Panc1 (cell line): ENCODE data around the gene CAPN8.

ENCODE experiments used
- POLR2AphosphoS5 ChIP-seq: IDR thresholded peaks from 2 replicates; pipeline ENCODE4 v1.6.1; 2012; ENCODE audit warnings: mild to moderate bottlenecking, low read depth, low read length, moderate library complexity
- TCF7L2 ChIP-seq: IDR thresholded peaks from 2 replicates; pipeline ENCODE4 v1.6.1; 2011; ENCODE audit warnings: mild to moderate bottlenecking, low read depth, low read length, inconsistent platforms
- TF ChIP-seq, protein P1 (sequence below): fragments of 450-650 bp; IDR thresholded peaks from 2 replicates; pipeline ENCODE4 v1.5.1; 2017; ENCODE audit warnings: mild to moderate bottlenecking

DNA sequence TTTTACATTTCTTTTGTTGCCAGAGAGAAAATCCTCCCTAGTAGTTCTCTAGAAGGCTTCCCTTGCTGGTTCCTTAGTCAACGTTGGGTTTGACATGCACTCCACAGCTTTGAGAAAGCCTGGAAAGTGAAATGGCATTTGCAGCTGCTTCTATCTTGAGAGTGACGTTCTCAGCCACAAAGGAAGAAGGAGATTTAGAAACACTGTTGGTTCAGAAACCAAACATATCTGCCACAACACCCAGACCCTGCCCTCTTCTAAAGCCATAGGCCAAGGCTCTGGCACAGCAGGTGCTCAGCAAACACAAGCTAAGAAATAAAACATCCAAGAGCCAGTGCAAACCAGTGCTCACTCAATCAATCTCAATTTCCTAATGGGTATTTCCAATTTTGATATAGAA lies 150.9 kb downstream of the CAPN8 start:
- TF ChIP-seq, protein P1, sequence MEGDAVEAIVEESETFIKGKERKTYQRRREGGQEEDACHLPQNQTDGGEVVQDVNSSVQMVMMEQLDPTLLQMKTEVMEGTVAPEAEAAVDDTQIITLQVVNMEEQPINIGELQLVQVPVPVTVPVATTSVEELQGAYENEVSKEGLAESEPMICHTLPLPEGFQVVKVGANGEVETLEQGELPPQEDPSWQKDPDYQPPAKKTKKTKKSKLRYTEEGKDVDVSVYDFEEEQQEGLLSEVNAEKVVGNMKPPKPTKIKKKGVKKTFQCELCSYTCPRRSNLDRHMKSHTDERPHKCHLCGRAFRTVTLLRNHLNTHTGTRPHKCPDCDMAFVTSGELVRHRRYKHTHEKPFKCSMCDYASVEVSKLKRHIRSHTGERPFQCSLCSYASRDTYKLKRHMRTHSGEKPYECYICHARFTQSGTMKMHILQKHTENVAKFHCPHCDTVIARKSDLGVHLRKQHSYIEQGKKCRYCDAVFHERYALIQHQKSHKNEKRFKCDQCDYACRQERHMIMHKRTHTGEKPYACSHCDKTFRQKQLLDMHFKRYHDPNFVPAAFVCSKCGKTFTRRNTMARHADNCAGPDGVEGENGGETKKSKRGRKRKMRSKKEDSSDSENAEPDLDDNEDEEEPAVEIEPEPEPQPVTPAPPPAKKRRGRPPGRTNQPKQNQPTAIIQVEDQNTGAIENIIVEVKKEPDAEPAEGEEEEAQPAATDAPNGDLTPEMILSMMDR = no peak
- TF ChIP-seq TCF7L2 (no peak), POLR2AphosphoS5 (no peak)
